Glutamatergic neuron (in vitro differentiated cells): ENCODE data around the gene UNC5CL. TPM values are rescaled to one million over a fixed set of nuclear protein-coding genes. Genes with fewer than 3 reads are reported as not detected.

Source experiments
- DNase-seq: peaks from one replicate; pipeline ENCODE4 v3.0.0; 2022
- H3K27ac Mint-ChIP-seq: one replicate; pipeline ENCODE4 v1.8.0; 2020; ENCODE audit warnings: mild to moderate bottlenecking, mixed read lengths, inconsistent platforms; ENCODE audit not compliant: unreplicated experiment
- H3K27me3 Mint-ChIP-seq: one replicate; pipeline ENCODE4 v1.8.0; 2020; ENCODE audit warnings: mild to moderate bottlenecking, moderate library complexity, mixed read lengths, inconsistent platforms; ENCODE audit not compliant: unreplicated experiment
- H3K36me3 Mint-ChIP-seq: one replicate; pipeline ENCODE4 v1.8.0; 2020; ENCODE audit warnings: mild to moderate bottlenecking, mixed read lengths, inconsistent platforms; ENCODE audit not compliant: unreplicated experiment
- H3K4me1 Mint-ChIP-seq: one replicate; pipeline ENCODE4 v1.8.0; 2020; ENCODE audit warnings: mild to moderate bottlenecking, low read depth, mixed read lengths, inconsistent platforms; ENCODE audit not compliant: unreplicated experiment
- H3K4me3 Mint-ChIP-seq: one replicate; pipeline ENCODE4 v1.8.0; 2020; ENCODE audit warnings: mild to moderate bottlenecking, mixed read lengths, inconsistent platforms; ENCODE audit not compliant: unreplicated experiment
- H3K9me3 Mint-ChIP-seq: one replicate; pipeline ENCODE4 v1.8.0; 2020; ENCODE audit warnings: mild to moderate bottlenecking, moderate library complexity, mixed read lengths, inconsistent platforms; ENCODE audit not compliant: unreplicated experiment
- total RNA-seq: library from RNA; stranded (reverse); fragmentation: NEBNext Ultra II Directional; extraction: Animal tissue kit (Norgen Biotek cat#: 25700); gene quantifications from one replicate; pipeline ENCODE4 v1.2.1, GENCODE V29; 2021; ENCODE audit not compliant: unreplicated experiment
- TF ChIP-seq, protein P1 (sequence below): fragments of 200-600 bp; sonication (generic); IDR thresholded peaks from one replicate; pipeline ENCODE4 v1.5.0; 2021; ENCODE audit not compliant: partially characterized antibody, unreplicated experiment

Gene UNC5CL
- total RNA-seq, 1 donor from 2014 or later = 1.0 TPM

DNA sequence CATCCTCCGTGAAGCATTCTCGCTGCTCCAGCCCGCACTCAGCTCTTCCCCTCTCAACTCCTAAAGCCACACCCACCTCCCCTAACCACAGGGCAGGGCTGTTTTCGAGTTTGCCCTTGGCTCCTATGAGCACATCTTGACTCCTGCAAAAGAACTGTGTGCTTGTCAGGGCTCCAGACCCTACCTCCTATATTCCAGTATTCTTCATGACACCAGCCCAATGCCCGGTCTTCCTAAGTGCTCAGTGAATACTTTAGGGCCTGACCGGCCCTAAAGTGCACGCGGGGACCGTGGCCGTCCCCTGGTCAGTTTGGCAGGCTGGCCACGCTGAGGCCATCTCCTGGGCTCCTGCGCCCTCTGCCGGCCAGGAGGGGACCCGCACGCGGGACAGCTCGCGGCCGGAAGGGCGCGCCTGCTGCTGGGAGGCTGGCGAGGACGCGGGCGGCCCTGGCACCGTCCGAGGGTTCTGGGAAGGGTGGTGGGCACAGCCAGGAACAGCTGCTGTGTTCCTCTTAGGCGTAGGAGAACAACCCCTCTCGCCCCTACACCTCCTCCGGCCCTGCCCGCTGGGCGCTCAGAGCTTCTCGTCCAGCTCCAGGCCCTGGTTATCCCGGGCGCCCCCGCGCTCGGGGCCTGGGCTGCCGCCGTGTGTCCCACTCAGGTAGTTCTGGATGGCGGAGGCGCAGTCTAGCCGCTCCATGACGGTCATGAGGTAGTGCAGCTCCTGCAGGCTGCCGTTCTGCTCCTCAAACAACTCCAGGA is 11.0 kb downstream of the UNC5CL start:
- H3K4me1 Mint-ChIP-seq = peaks cover 5% of the 10 kb centered on the region

DNA sequence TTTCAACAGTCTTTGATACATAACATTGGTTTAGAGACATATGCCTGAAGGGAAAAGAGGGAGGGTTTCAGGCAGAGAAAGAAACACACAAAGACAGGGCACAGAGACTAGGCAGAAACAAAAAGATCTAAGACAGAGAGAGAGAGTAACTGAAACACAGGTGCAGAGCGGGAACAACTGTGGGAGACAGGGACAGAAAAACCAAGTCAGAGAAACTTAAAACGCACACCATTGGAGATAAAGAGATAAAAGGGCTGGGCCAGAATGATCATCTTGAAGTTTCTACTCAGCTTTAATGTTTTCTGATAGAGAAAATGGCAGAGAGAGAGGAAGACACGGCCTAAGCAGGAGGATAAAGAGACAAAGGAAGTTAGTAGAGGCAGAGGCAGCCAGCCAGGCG is 11.8 kb downstream of the UNC5CL start:
- H3K27ac Mint-ChIP-seq = peak overlapping the region; percentile 45
- peaks cover 5% of the 10 kb centered on the region for H3K36me3 Mint-ChIP-seq
- TF ChIP-seq, protein P1, sequence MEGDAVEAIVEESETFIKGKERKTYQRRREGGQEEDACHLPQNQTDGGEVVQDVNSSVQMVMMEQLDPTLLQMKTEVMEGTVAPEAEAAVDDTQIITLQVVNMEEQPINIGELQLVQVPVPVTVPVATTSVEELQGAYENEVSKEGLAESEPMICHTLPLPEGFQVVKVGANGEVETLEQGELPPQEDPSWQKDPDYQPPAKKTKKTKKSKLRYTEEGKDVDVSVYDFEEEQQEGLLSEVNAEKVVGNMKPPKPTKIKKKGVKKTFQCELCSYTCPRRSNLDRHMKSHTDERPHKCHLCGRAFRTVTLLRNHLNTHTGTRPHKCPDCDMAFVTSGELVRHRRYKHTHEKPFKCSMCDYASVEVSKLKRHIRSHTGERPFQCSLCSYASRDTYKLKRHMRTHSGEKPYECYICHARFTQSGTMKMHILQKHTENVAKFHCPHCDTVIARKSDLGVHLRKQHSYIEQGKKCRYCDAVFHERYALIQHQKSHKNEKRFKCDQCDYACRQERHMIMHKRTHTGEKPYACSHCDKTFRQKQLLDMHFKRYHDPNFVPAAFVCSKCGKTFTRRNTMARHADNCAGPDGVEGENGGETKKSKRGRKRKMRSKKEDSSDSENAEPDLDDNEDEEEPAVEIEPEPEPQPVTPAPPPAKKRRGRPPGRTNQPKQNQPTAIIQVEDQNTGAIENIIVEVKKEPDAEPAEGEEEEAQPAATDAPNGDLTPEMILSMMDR = no peak
- peaks cover 5% of the 10 kb centered on the region for H3K4me1 Mint-ChIP-seq
- peaks cover 3% of the 10 kb centered on the region for H3K9me3 Mint-ChIP-seq
- H3K4me3 Mint-ChIP-seq = peak overlapping the region; percentile 69
- H3K27me3 Mint-ChIP-seq = peaks cover 9% of the 10 kb centered on the region
- DNase-seq = no peak

More for the DNA sequence above, 11.0 kb downstream of the UNC5CL start:
- peaks cover 5% of the 10 kb centered on the region for H3K36me3 Mint-ChIP-seq
- peak; percentile 93 for DNase-seq
- peaks cover 3% of the 10 kb centered on the region for H3K9me3 Mint-ChIP-seq
- H3K4me3 Mint-ChIP-seq = peak overlapping the region; percentile 69
- H3K27me3 Mint-ChIP-seq = peaks cover 9% of the 10 kb centered on the region
- TF ChIP-seq, protein P1 = peak; percentile 99
- H3K27ac Mint-ChIP-seq = peak overlapping the region; percentile 45

DNA sequence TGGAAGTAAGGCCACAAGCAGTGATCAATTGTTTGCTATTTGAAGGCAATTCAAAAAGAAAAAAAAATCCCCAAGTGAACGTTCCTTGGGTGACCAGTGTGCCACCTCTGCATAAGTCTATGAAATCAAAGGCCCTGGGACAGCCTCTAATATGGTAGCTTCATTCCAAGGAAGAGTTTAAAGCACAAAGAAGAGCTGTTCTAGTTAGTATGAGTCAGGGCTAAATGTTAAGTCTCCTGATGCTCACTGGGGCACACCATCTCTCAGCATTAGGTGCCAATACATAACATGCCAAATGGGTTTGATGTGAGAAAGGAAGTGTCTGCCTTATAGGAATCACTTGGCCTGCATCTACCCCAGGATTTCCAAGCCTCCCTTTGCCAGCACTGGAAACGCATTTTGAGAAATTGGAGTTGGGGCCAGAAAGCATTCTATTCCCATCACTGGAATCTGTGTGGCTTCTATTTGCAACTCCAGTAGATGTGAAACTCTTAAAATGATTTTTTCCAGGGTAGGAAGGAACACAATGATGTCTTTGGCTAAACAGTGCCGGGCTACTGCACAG is 13.0 kb downstream of the UNC5CL start:
- Mint-ChIP-seq H3K27me3 (peaks cover 8% of the 10 kb centered on the region), H3K27ac (no peak overlapping the region), H3K36me3 (peaks cover 2% of the 10 kb centered on the region), H3K4me3 (no peak overlapping the region), H3K4me1 (peaks cover 5% of the 10 kb centered on the region), H3K9me3 (peaks cover 2% of the 10 kb centered on the region)
- DNase-seq = no peak
- TF ChIP-seq, protein P1 = no peak

DNA sequence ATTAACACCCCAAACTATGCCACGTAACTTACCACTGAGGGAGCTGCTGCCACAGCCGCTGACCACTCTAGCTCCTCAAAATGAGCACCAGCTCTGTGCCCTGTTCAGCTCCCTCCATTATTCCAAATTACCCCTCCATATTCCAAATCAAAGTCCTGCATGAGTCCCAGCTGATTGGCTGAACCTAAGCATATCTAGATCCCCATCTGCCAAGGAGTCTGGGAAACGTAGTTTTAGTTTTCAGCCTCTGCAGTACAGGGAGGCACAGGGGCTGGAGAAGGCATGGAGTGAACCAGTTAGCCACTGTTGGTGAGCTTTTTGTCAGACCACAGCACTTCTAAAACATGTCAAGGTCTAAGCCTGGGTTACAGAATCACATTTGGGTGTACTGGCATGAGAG is 15.9 kb downstream of the UNC5CL start:
- peaks cover 2% of the 10 kb centered on the region for H3K27me3 Mint-ChIP-seq
- no peaks in the 10 kb centered on the region for H3K9me3 Mint-ChIP-seq
- peaks cover 5% of the 10 kb centered on the region for H3K4me1 Mint-ChIP-seq
- no peak for DNase-seq
- TF ChIP-seq, protein P1 = no peak
- H3K4me3 Mint-ChIP-seq = no peak overlapping the region
- peaks cover 3% of the 10 kb centered on the region for H3K36me3 Mint-ChIP-seq
- no peak overlapping the region for H3K27ac Mint-ChIP-seq

DNA sequence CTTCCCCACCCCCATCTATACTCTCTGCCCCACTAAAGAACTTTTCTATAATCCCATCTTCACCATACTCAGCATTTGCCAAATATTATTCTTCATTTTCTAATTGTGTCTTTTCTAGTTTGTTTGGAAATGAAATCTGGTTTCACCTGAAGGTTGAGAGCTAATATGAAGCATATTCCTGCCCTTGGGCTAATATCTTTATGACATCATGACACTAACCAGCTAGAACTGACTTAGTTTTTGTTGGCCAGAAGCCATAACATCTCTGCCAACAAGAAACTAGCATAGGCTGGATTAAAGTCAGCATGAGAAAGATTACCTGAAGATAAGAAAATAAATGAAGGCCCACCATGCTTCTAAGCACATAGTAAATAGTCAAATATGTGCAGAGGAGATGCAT is 16.7 kb downstream of the UNC5CL start:
- Mint-ChIP-seq H3K36me3 (peaks cover 3% of the 10 kb centered on the region), H3K27ac (no peak overlapping the region), H3K27me3 (no peaks in the 10 kb centered on the region), H3K4me3 (no peak overlapping the region), H3K9me3 (no peaks in the 10 kb centered on the region), H3K4me1 (peaks cover 3% of the 10 kb centered on the region)
- TF ChIP-seq, protein P1 = no peak
- no peak for DNase-seq
